Measurements from ENCODE around the gene RBMS1. TPM values are rescaled to one million over a fixed set of nuclear protein-coding genes. Genes with fewer than 3 reads are reported as not detected.

Gene RBMS1
- total RNA-seq, 1 experiment from 2014 or later = 38.8 TPM

DNA sequence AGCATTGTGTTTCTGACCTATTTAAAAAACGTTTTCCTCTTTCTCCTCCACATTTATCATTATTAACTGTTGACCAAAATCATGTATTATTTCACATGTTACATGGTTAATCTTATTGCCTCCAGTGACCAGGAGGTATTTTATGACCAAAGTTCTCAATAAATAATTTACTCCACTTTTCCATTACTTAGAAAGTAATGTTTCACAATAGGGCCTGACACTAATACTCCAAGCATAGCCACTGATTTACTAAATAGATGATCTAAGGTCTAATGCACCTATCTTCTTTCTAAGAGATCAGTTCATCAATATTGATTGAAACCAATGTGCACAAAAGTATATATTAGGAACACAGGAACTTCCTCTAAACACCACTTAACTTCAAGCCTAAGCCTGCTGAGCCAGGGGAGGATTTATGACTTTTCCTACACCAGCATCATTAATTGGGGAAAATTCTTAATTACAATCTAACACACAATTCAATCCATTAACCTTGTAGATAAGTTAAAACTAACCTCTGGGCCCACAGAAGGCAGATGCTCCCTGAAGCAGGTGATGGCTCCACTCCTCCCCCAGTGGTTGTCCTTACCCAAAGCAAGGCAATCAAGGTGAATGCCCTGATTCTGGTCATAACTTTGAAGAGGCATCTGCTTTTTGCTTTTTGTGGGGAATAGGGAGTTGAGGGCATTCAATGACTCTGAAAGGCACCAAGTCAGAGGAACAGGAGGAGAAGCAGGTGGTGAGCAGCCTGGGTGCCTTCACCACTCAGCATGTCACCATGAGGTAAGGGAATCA, 33.9 kb downstream of the RBMS1 start:
- CTCF ChIA-PET = no interaction called here
- H3K79me2 ChIP-seq (ENCODE audit: low read length) = peaks cover 89% of the 10 kb centered on the region
- peaks cover 5% of the 10 kb centered on the region; the same call in 1 of the 2 replicates for H4K20me1 ChIP-seq (ENCODE audit: low read length)

DNA sequence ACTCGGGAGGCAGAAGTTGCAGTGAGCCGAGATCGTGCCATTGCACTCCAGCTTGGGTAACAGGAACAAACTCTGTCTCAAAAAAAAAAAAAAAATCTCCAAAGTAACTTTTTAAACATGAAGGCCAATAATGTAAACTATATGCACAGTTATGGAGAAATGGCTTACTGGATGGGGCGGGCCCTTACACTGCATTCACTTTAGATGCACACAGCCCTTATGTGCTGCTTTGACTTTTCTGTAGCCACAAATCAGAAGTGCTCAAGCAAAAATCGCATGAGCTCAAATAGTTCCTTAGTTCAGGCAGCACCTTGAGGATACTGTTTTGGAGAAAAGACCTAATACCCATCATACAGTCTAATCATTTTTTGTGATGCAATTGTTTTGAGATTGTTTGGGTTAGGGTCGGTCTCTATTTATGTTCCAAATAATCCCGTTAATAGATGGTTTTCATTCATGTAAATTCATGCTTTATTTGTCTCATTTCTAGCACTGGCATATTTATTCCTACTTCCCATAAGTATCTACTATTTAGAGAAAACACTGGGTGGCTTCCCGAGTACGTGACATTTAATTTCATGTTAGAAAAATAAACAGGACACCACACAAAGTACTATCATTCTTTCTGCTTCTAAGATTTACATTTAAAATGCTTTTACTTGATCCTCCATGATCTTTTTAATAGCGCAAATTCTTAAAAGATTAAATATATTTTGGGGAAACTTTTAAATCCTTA, 34.7 kb downstream of the RBMS1 start:
- Histone ChIP-seq H3K9me3 (ENCODE audit: low read length) (no peaks in the 10 kb centered on the region), H3K9me2 (replicated peaks; ENCODE audit: low read length) (no peaks in the 10 kb centered on the region), H4K20me1 (ENCODE audit: low read length) (no peaks in the 10 kb centered on the region), H3K9ac (ENCODE audit: low read length) (no peak overlapping the region), H3K4me3 (ENCODE audit: low read length) (no peak overlapping the region), H3K4me1 (ENCODE audit: insufficient read depth, low read length) (no peaks in the 10 kb centered on the region), H3K4me2 (ENCODE audit: low read length) (no peak overlapping the region), H3K79me2 (ENCODE audit: low read length) (peaks cover 84% of the 10 kb centered on the region), H3K27me3 (ENCODE audit: low read length) (no peaks in the 10 kb centered on the region), H3F3A (ENCODE audit: low read length, unreplicated experiment) (no peaks in the 10 kb centered on the region), H2AFZ (ENCODE audit: low read length) (no peak overlapping the region), H3K36me3 (ENCODE audit: low read depth, low read length) (no peaks in the 10 kb centered on the region), H3K27ac (ENCODE audit: low read length) (no peak overlapping the region)
- TF ChIP-seq EZH2 (IDR thresholded peaks at IDR 0.05; ENCODE audit: low read length, unreplicated experiment) (no peak), EZH2phosphoT487 (IDR thresholded peaks at IDR 0.05; ENCODE audit: borderline replicate concordance, low read length) (no peak), CTCF (conservative IDR thresholded peaks at IDR 0.05; ENCODE audit: low read depth, low read length) (no peak)
- ChIA-PET POLR2A (ENCODE audit: unreplicated experiment) (no interaction called here), CTCF (no interaction called here)
- DNase-seq (no peak), ATAC-seq (no peak)
- intact Hi-C loops (cut with micrococcal nuclease) = no loop called here
- no TSS peak for BruUV-seq (replicated peaks)

More for the DNA sequence above, 33.9 kb downstream of the RBMS1 start:
- intact Hi-C loops (cut with micrococcal nuclease) = no loop called here
- Histone ChIP-seq H3K27ac (ENCODE audit: low read length) (no peak overlapping the region), H3K4me3 (ENCODE audit: low read length) (no peak overlapping the region), H3K9me2 (replicated peaks; ENCODE audit: low read length) (no peaks in the 10 kb centered on the region), H3K4me2 (ENCODE audit: low read length) (no peak overlapping the region), H3K36me3 (ENCODE audit: low read depth, low read length) (no peaks in the 10 kb centered on the region), H3K9ac (ENCODE audit: low read length) (no peak overlapping the region), H3F3A (ENCODE audit: low read length, unreplicated experiment) (no peaks in the 10 kb centered on the region), H3K4me1 (ENCODE audit: insufficient read depth, low read length) (no peaks in the 10 kb centered on the region), H3K9me3 (ENCODE audit: low read length) (no peaks in the 10 kb centered on the region), H2AFZ (ENCODE audit: low read length) (no peak overlapping the region), H3K27me3 (ENCODE audit: low read length) (no peaks in the 10 kb centered on the region)
- POLR2A ChIA-PET (ENCODE audit: unreplicated experiment) = no interaction called here
- no TSS peak for BruUV-seq (replicated peaks)
- DNase-seq (no peak), ATAC-seq (no peak)
- TF ChIP-seq EZH2 (IDR thresholded peaks at IDR 0.05; ENCODE audit: low read length, unreplicated experiment) = no peak
- TF ChIP-seq CTCF (conservative IDR thresholded peaks at IDR 0.05; ENCODE audit: low read depth, low read length) = no peak
- TF ChIP-seq EZH2phosphoT487 (IDR thresholded peaks at IDR 0.05; ENCODE audit: borderline replicate concordance, low read length) = no peak

DNA sequence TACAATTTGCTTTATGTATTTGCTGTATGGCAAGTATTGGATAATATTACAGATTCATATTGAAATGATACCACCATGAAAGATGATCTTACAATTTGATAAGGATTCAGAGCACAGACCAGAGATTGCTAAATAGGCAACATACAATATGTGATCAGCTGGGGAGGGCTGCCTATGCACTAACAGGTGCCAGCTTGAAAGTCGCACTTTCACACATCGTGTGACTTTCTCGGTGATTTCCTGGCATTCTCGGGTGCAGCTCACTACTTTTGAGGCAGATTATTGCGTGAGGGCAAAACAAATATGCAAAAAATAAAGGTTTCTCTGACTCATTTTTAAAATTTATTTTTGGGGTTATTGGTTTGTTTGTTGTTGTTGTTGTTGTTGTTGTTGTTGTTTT, 36.0 kb downstream of the RBMS1 start:
- Histone ChIP-seq H2AFZ (ENCODE audit: low read length) (no peak overlapping the region), H3K9me2 (replicated peaks; ENCODE audit: low read length) (no peaks in the 10 kb centered on the region), H3F3A (ENCODE audit: low read length, unreplicated experiment) (no peaks in the 10 kb centered on the region), H3K9ac (ENCODE audit: low read length) (no peak overlapping the region), H3K4me1 (ENCODE audit: insufficient read depth, low read length) (no peaks in the 10 kb centered on the region), H3K36me3 (ENCODE audit: low read depth, low read length) (no peaks in the 10 kb centered on the region), H4K20me1 (ENCODE audit: low read length) (no peaks in the 10 kb centered on the region), H3K9me3 (ENCODE audit: low read length) (no peaks in the 10 kb centered on the region), H3K27ac (ENCODE audit: low read length) (no peak overlapping the region), H3K4me3 (ENCODE audit: low read length) (no peak overlapping the region), H3K4me2 (ENCODE audit: low read length) (no peak overlapping the region), H3K79me2 (ENCODE audit: low read length) (peaks cover 80% of the 10 kb centered on the region), H3K27me3 (ENCODE audit: low read length) (no peaks in the 10 kb centered on the region)
- ATAC-seq (no peak), DNase-seq (no peak)
- POLR2A ChIA-PET (ENCODE audit: unreplicated experiment) = no interaction called here
- TF ChIP-seq CTCF (conservative IDR thresholded peaks at IDR 0.05; ENCODE audit: low read depth, low read length) = no peak
- no peak for TF ChIP-seq EZH2phosphoT487 (IDR thresholded peaks at IDR 0.05; ENCODE audit: borderline replicate concordance, low read length)
- TF ChIP-seq EZH2 (IDR thresholded peaks at IDR 0.05; ENCODE audit: low read length, unreplicated experiment) = no peak
- CTCF ChIA-PET = no interaction called here
- BruUV-seq (replicated peaks) = no TSS peak
- intact Hi-C loops (cut with micrococcal nuclease) = no loop called here
